HUES48 (cell line): ENCODE data around the gene NFKBIE.

Experiments used
- H3K27ac ChIP-seq: one replicate; pipeline ENCODE4 v1.7.0; 2013; ENCODE audit warnings: low read depth, low read length, inconsistent platforms
- H3K27me3 ChIP-seq: 2 replicates; pipeline ENCODE4 v1.6.1; 2013; ENCODE audit warnings: mild to moderate bottlenecking, low read length; ENCODE audit not compliant: control insufficient read depth, insufficient read depth
- H3K36me3 ChIP-seq: 2 replicates; pipeline ENCODE4 v1.6.1; 2013; ENCODE audit warnings: low read length; ENCODE audit not compliant: control insufficient read depth, insufficient read depth
- H3K4me1 ChIP-seq: 2 replicates; pipeline ENCODE4 v1.6.1; 2013; ENCODE audit warnings: mild to moderate bottlenecking, low read length; ENCODE audit not compliant: control insufficient read depth, insufficient read depth
- H3K4me3 ChIP-seq: 2 replicates; pipeline ENCODE4 v1.5.1; 2013; ENCODE audit warnings: mild to moderate bottlenecking, low read depth, low read length
- H3K9ac ChIP-seq: 2 replicates; pipeline ENCODE4 v1.6.1; 2013; ENCODE audit warnings: mild to moderate bottlenecking, low read depth, low read length, moderate library complexity
- H3K9me3 ChIP-seq: 2 replicates; pipeline ENCODE4 v1.6.1; 2013; ENCODE audit warnings: low read length; ENCODE audit not compliant: control insufficient read depth, insufficient read depth

Gene NFKBIE

DNA sequence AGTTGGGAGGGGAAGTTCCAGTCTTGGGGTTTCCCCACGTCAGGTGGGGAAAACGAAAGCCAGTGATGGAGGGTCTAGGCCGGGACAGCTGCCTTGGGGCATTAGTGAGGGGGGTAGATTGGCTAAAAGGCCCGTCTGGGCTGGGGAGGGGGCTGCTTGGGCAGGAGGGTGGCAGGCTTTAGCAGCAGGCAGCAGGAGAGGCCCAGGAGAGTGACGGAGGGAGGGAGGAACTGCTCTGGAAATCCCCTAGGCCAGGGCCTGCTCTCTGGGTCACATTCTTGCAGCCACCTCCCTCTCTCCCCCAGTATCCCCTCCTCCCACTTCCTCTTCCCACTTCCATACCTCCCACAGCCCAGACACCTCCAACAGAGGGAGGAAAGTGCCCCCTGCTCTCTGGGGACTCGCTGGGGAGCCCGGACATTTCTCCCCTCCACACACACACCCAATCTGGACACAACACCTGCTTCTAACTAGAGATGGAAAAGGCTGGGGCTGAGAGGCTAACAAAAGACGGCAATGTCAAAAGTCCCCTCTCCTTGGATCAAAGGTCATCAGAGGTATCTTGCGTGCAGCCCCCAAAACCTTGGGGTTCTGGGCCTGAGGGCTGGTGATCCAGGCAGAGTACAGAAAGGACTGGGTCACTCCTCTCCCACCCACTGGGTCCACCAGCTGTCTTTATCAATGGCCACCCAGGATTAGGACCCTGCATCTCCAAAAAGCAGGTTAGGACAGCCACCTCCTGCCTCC is 1.8 kb downstream of the NFKBIE start:
- Histone ChIP-seq H3K9ac (no peak overlapping the region), H3K4me3 (peak overlapping the region; percentile 86), H3K27ac (no peak overlapping the region), H3K9me3 (no peaks in the 10 kb centered on the region), H3K27me3 (peaks cover 5% of the 10 kb centered on the region; the same call in 1 of the 2 replicates), H3K36me3 (peaks cover 18% of the 10 kb centered on the region; the same call in 1 of the 2 replicates), H3K4me1 (peaks cover 20% of the 10 kb centered on the region)

DNA sequence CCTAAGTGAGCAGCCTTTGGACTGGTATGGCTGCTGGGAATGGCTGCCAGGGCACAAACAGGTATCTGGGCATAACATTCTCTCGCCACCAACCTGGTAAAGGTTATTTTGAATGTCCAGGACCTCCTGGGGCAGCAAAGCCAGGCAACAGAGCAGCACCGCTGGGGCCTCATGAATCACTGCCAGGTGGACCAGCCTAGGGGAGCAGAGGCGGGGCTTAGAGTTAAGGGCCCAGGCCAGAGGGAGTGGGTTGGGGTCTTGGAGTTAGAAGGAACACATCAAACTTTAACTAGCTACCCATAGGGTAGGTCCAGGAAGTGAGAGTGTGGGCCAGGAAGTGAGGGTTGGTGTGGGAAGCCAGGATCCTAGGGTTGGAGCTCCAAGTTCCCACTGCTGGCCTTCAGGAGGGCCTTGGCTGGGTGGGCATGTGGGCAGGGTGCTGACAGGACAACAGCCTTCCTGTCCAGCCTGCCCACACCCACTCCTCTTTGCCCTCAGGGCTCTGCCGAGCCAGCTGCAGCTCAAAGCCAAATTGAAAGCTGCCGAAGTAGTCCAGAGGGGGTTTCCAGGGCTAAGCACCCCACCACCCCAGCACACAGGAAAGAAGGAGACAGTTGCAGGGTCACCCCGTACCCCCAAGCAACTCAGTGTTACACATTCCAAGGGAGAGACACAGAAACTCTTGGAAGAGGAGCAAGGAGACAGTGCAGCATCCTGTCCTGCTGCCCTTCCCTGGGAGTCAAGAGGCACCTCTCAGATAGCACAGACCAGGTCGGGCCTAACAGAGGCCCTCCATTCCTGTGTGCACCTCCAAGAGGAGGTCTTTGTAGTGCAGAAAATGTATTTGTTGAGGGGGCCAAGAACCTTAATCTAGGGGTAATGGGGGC is 2.6 kb downstream of the NFKBIE start:
- peaks cover 18% of the 10 kb centered on the region for H3K4me1 ChIP-seq
- no peaks in the 10 kb centered on the region for H3K9me3 ChIP-seq
- H3K9ac ChIP-seq = no peak overlapping the region; the same call in 1 of the 2 replicates
- H3K4me3 ChIP-seq = peak overlapping the region; percentile 86
- H3K36me3 ChIP-seq = peaks cover 23% of the 10 kb centered on the region; the same call in 1 of the 2 replicates
- H3K27ac ChIP-seq = no peak overlapping the region
- peaks cover 4% of the 10 kb centered on the region; the same call in 1 of the 2 replicates for H3K27me3 ChIP-seq

DNA sequence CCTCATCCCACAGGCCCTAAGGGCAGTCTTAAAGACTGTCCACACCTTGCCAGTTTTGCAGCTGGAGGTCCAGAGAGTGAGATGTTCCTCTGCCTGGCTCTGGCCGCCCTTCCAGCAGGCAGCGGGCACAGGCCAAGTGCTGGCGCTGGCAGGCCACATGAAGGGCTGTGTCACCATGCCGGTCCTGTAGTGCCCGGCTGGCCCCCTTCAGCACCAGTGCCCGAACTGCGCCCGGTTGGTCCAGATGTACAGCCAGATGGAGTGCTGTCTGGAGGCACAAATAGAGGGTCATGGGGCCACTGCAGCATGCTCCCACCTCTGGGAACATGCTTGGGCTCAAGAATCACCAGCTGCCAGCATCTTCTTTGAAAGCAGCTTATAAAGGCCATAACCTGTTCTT is 3.8 kb downstream of the NFKBIE start:
- Histone ChIP-seq H3K36me3 (peaks cover 23% of the 10 kb centered on the region; the same call in 1 of the 2 replicates), H3K27me3 (peaks cover 4% of the 10 kb centered on the region; the same call in 1 of the 2 replicates), H3K4me3 (no peak overlapping the region), H3K9ac (no peak overlapping the region), H3K9me3 (no peaks in the 10 kb centered on the region), H3K4me1 (peaks cover 20% of the 10 kb centered on the region), H3K27ac (no peak overlapping the region)

- Histone ChIP-seq H3K4me1 (peaks cover 20% of the 10 kb centered on the region), H3K36me3 (peaks cover 26% of the 10 kb centered on the region; the same call in 1 of the 2 replicates), H3K9ac (no peak overlapping the region)
Observed at GRCh38 chr6:44260451-44261297, 4.7 kb downstream of the NFKBIE start.

DNA sequence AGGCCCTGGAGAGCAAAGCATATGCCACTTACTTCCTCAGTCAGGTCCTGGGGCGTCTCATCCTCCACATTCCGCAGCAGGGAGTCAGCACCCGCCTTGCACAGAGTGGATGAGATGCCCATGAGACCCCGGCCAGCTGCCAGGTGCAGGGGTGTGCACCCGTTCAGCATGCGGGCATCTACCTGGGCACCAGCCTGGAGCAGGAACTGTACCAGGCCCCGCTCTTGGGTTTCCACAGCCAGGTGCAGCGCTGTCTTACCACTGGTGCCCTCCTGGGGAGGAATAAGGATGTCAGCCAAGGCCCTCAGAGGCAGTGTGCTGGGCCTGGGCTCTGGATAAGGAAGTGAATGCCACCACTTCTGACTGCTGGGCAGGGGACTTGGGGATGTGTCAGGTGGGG is 5.3 kb downstream of the NFKBIE start:
- H3K9me3 ChIP-seq = no peaks in the 10 kb centered on the region
- H3K27ac ChIP-seq = no peak overlapping the region
- H3K4me1 ChIP-seq = peaks cover 20% of the 10 kb centered on the region
- peaks cover 32% of the 10 kb centered on the region for H3K36me3 ChIP-seq
- H3K4me3 ChIP-seq = no peak overlapping the region
- no peak overlapping the region for H3K9ac ChIP-seq
- peaks cover 4% of the 10 kb centered on the region; the same call in 1 of the 2 replicates for H3K27me3 ChIP-seq

More at GRCh38 chr6:44260451-44261297, 4.7 kb downstream of the NFKBIE start:
- H3K4me3 ChIP-seq = no peak overlapping the region
- H3K27ac ChIP-seq = no peak overlapping the region
- H3K9me3 ChIP-seq = no peaks in the 10 kb centered on the region
- peaks cover 4% of the 10 kb centered on the region; the same call in 1 of the 2 replicates for H3K27me3 ChIP-seq

GRCh38 chr6:44258921-44259320 is 6.4 kb downstream of the NFKBIE start:
- H3K9me3 ChIP-seq = no peaks in the 10 kb centered on the region
- no peaks in the 10 kb centered on the region for H3K27me3 ChIP-seq
- H3K36me3 ChIP-seq = peaks cover 43% of the 10 kb centered on the region
- H3K4me1 ChIP-seq = peaks cover 13% of the 10 kb centered on the region; the same call in 1 of the 2 replicates
- H3K4me3 ChIP-seq = no peak overlapping the region
- no peak overlapping the region for H3K27ac ChIP-seq
- H3K9ac ChIP-seq = no peak overlapping the region

DNA sequence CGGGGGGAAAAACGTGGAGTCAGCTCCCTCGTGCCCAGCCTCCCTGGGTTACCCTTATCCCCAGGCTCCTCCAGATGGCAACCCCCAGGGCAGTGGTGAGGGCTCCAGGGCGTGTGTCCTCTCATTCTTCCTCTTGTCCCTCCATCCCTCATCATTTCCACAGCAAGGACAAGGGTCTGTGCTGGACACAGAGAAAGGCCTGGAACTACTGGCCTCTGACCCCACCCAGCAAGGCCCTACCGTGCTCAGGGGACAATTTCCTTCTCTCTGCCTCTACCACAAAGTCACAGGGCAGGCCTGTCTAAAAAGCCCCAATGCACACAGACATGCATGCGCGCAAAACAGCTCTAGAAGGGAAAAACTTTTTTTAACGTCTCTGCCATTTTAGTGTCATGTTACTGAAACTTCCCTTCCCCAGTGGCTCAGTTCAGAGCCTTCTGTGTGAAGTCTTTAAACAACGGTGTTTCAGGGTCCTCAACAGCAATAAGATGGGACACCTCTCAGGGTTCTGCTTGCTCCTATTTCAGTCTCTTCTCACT is 7.0 kb downstream of the NFKBIE start:
- Histone ChIP-seq H3K4me3 (no peak overlapping the region), H3K9ac (no peak overlapping the region), H3K4me1 (peaks cover 7% of the 10 kb centered on the region; the same call in 1 of the 2 replicates)

DNA sequence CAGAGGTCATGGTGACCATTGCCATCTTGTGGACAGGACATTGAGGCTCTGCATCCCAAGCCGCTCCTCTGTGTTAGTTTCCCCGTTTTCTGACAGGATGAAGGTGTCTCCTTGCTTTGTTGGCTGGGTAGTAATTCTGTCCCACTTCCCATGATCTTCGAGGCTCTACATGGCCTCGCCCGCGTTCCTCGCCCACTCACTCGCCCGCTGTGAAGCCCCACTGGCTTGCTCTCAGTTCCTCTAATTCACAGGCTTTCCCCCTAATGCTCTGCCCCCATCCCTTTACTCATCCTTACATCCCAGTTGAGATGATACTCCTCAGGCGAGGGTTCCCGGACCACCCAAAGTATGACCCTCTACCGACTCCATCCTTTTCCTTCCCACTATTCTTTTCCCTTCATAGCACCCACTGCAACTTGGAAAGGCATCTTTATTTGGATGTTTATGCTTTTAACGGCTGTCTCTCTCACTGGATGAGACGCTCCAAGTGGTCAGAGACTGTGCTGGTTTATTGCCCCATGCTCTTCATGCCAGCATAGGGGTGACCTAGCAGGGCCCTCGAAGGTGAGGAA is 7.5 kb downstream of the NFKBIE start:
- peaks cover 54% of the 10 kb centered on the region for H3K36me3 ChIP-seq
- H3K9ac ChIP-seq = peak overlapping the region; percentile 60; the same call in 1 of the 2 replicates
- peaks cover 5% of the 10 kb centered on the region; the same call in 1 of the 2 replicates for H3K4me1 ChIP-seq
- peak overlapping the region; percentile 91 for H3K27ac ChIP-seq
- H3K9me3 ChIP-seq = no peaks in the 10 kb centered on the region
- no peaks in the 10 kb centered on the region for H3K27me3 ChIP-seq
- peak overlapping the region; percentile 71 for H3K4me3 ChIP-seq

More for the DNA sequence above, 7.0 kb downstream of the NFKBIE start:
- no peak overlapping the region for H3K27ac ChIP-seq
- H3K36me3 ChIP-seq = peaks cover 48% of the 10 kb centered on the region
- no peaks in the 10 kb centered on the region for H3K9me3 ChIP-seq
- H3K27me3 ChIP-seq = no peaks in the 10 kb centered on the region

DNA sequence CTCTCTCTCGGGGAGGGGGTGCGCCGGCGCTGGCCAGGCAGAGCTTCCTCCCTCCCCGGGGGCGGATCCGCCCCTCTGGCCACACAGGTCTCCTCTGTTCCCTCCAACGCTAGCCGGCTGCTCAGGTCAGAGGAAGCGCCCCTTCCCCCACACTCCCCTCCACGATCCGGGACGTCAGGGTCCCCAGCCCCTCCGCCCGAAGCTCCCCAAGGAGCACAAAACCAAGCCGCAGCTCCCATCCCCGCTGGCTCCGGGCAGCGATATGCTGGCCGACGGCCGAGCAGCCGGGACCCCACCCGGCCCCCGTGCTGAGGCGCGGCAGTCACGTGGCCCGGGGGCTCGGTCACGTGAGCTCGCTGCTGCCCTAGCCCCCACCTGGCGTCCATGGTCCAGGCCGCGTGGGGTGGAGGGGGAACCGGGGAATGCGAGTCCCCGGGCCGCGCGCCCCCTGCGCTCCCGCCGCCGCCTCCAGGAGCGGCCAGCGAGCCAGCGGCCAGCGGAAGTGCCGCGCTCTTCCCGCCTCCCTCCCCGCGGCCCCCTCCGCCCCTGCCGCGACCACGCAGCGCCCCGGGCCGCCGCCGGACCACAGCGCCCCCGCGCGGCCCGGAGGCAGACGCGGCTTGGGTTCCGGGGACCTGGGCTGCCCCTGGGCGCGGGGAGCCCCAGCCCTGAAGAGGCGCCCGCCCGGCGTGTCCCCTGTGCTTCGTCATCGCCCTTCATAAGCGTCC is 8.2 kb downstream of the NFKBIE start, which contains the start of gene SLC35B2:
Gene SLC35B2, minus strand, starts transcription at position 504 of the 728 bp plus-strand sequence. Its CDS starts 118 bp downstream, at position 386.
- Histone ChIP-seq H3K4me3 (peak within 1 kb of the TSS; percentile 71), H3K36me3 (peaks cover 60% of the 10 kb centered on the region), H3K27ac (peak within 1 kb of the TSS; percentile 91), H3K4me1 (0 out of 2 replicates have a peak, but pooled peaks cover 5% of the 10 kb centered on the region), H3K9me3 (no peaks in the 10 kb centered on the region), H3K9ac (peak within 1 kb of the TSS; percentile 80), H3K27me3 (no peaks in the 10 kb centered on the region)
